ENCODE results near the gene CUX1.
"Not testable (repeated sequence)": the region's sequence is repeated elsewhere in the genome, so short reads cannot be mapped to it uniquely, and the experiment has no call there.

Gene CUX1

DNA sequence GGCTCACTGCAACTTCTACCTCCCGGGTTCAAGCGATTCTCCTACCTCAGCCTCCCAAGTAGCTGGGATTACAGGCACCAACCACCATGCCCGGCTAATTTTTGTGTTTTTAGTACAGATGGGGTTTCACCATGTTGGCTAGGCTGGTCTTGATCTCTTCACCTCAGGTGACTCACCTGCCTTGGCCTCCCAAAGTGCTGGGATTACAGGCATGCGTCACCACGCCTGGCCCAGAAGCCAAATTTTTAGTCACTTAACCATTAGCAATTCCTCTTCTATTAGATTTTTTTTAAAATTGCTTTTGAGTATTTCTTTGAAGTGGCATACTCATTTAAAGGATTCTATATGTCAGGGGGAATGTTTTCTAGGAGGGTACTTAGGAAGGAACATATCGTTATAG lies 112.5 kb downstream of the CUX1 start:
- DNase-seq (ENCODE audit: extremely low read depth in 1 of 2, low read depth in 1 of 2) = not testable (repeated sequence)

DNA sequence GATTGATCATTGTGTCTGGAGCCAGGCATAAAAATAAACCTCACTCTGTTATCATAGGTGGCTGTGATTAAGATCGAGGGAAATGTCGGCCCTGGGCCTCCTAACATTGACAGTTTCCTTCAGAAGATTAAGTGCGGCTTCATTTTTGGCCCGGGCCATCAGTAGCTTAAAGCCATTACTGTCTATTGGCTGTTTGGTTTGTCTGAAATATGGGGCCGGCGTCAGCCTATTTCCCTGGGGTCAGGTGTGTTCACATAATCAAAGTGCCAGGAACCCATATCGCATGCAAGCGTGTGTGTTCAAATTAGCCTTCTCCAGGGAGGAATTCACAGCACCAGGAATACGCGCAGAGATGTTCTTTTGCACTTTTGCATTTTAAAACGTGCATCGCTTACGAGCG lies 114.7 kb downstream of the CUX1 start:
- DNase-seq (ENCODE audit: extremely low read depth in 1 of 2, low read depth in 1 of 2) = no peak

DNA sequence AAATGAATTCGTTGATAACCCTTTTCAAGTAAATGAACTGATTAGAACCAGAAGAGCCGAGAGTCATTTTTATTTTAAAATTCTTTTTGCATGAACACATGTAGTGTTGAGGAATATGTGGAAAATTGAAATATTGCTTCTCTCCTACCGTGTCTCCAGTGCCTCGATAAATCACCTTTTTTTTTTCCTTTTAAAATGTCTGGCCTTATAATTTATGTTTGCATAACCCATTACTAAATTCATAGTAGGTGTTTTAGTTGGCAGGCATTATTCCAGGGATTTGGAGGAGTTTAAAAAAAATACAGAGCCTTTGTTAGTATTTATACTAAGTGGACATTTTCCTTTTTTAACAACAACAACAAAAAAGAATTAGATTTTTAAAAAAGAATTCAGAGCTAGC lies 115.6 kb downstream of the CUX1 start:
- no peak for DNase-seq (ENCODE audit: extremely low read depth in 1 of 2, low read depth in 1 of 2)

GRCh38 chr7:101933688-101934121 lies 116.3 kb downstream of the CUX1 start:
- DNase-seq (ENCODE audit: extremely low read depth in 1 of 2, low read depth in 1 of 2) = no peak

DNA sequence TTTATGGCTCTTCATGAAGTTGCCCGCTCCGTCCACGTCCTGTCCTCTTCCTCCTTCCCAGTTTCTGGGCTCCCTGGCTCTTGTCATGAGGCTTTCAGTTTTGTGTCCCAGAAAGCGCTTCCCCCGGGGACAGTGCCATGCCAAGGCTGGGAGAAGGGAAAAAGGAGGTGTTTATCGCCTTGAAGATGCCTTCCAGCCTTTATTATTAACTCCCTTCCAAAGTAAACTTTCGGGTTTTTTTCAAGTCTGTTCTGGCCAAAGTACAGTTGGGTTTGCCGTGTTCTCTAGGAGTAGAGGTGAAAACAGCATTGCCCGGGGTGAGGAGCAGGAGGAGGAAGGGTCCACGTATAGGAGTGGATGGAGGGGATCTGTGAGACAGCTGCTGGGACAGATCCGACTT lies 117.2 kb downstream of the CUX1 start:
- DNase-seq (ENCODE audit: extremely low read depth in 1 of 2, low read depth in 1 of 2) = no peak

GRCh38 chr7:101935521-101936141 lies 118.2 kb downstream of the CUX1 start:
- no peak for DNase-seq (ENCODE audit: extremely low read depth in 1 of 2, low read depth in 1 of 2)

DNA sequence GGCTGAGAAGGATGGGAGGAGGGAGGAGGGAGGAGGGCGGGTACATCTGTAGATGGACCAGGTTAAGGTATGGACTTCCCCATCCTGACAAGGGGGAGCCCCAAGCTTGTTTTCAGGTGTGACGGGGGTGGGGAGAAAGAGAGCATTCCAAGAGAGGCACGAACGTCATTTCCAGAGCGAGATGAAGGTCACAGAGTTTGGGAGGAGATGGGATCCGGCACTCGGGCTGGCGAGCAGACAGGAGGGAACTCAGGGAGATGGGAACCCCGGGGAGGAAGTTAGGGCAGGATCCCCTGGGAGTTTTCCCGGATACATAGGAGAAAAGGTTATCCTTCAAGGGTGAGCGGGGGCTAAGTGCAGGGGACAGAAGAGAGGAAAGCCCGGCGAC lies 118.8 kb downstream of the CUX1 start:
- DNase-seq (ENCODE audit: extremely low read depth in 1 of 2, low read depth in 1 of 2) = no peak

DNA sequence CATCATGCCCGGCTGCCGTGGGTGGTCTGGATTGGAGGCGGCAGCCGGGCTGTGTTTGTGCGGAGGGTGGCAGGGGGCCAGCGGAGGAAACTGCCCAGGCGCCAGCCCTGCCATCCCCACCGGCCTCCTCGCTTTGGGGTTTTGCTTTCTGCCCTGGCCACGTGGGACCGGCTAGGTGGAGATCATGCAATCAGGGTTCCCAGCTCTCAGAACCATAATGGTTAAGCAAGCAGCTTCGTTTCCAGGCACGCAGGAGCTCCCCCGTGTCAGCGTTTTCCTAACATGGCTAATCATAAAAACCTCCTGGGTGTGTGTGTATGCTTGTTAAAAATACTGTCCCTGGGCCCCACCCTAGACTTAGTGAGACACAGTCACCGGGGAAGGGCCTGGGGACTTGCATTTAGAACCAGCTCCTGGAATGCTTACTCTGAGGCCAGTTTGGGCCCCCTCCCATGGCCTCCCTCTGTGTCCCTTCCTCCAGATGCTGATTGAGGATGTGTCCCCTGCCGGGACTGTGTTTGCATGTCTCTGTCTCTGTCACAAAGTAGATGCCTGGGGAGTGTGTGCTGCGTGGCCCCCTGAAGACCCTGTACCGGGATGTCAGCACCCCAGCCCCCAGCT lies 119.3 kb downstream of the CUX1 start:
- no peak for DNase-seq (ENCODE audit: extremely low read depth in 1 of 2, low read depth in 1 of 2)

GRCh38 chr7:101937717-101938514 lies 120.5 kb downstream of the CUX1 start:
- DNase-seq (ENCODE audit: extremely low read depth in 1 of 2, low read depth in 1 of 2) = no peak

GRCh38 chr7:101939136-101939695 lies 121.8 kb downstream of the CUX1 start:
- DNase-seq (ENCODE audit: extremely low read depth in 1 of 2, low read depth in 1 of 2) = no peak

GRCh38 chr7:101940151-101940550 lies 122.7 kb downstream of the CUX1 start:
- no peak for DNase-seq (ENCODE audit: extremely low read depth in 1 of 2, low read depth in 1 of 2)

GRCh38 chr7:101940830-101941229 lies 123.4 kb downstream of the CUX1 start:
- no peak for DNase-seq (ENCODE audit: extremely low read depth in 1 of 2, low read depth in 1 of 2)

GRCh38 chr7:101941481-101942383 lies 124.3 kb downstream of the CUX1 start:
- no peak for DNase-seq (ENCODE audit: extremely low read depth in 1 of 2, low read depth in 1 of 2)

- DNase-seq (ENCODE audit: extremely low read depth in 1 of 2, low read depth in 1 of 2) = no peak
Measured at GRCh38 chr7:101942603-101943210, 125.3 kb downstream of the CUX1 start.

- DNase-seq (ENCODE audit: extremely low read depth in 1 of 2, low read depth in 1 of 2) = no peak
Measured at GRCh38 chr7:101943306-101943705, 125.9 kb downstream of the CUX1 start.

DNA sequence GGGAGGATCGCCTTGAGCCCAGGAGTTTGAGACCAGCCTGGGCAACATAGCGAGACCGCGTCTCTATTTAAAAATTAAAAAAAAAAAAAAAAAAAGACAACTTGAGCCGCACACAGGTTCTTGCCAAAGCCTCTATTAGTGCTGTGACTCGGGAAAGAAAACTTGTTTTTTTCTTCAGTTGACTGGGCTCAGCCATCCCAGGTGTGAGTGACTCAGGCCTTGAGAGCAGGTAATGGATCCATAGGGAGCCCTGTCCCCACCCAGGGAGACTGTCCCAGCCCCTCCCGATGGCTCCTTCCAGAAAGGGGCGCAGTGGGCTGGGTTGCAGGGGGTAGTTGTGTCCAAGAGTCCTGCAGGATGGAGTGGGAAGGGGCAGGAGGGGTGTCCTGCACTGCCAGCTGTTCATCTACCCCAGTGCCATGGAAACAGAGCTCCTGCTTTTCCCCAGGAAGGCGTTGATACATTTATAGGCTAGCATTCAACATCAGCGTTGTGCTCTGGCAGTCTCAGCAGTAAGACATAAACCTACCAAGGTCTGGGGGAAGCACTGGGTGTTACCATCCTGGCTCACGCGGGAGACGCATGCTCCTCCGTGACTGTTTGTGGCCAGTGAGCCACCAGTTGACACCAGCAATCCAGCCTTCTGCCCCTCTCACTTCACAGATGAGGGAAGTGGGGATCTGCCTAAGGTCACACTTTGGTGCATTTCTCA lies 126.6 kb downstream of the CUX1 start:
- DNase-seq (ENCODE audit: extremely low read depth in 1 of 2, low read depth in 1 of 2) = no peak

DNA sequence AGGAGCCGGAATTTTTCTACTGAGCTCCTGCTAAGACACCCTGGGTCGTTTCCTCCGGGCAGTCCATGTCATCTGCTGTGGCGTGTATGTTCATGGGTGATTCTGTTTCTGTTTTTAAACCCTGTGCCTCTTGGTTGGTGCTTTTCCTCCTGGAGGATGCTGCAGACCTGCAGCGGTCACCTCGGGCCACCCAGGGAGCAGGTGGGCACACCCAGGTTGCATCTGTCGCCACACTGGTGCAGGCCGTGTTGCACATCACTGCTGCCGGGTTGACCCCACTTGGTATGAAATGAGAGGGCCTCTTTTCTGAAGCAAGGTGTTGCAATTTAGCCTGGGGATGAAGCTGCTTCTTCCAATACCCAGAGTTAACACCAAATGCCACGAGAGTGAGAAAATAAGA lies 127.2 kb downstream of the CUX1 start:
- DNase-seq (ENCODE audit: extremely low read depth in 1 of 2, low read depth in 1 of 2) = no peak

DNA sequence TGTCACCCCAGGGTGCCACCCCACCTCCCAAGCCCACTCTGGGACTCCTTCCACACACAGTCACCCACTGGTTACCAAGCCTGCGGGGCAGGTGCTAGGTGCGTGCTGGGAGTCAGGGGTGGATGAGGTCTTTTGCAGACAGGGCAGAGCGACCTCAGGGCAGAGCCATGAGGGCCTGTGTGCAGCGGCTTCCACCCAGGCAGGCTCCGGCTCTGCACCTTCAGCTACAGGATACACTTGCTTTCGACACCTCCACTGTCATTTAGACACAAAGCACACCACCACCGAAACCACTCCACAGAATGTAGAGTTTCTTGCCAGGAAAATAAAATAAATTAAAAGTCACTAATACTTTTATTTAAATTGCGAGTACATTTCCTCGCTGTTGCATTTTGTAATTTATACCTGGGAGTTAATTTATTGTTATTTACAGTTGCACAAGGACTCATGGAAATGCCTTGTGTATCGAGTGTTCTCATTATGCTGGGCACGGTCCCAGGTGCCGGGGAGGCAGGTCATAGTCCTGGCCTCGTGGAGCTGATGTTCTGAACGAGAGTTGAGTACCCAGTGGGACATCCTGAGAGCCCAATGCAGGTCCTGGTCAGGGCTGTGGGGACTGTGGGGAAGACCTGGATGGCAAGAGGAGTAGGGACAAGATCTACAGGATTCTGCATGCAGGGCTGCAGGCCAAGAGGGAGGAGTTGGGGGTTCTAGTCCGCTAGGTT lies 127.8 kb downstream of the CUX1 start:
- no peak for DNase-seq (ENCODE audit: extremely low read depth in 1 of 2, low read depth in 1 of 2)

DNA sequence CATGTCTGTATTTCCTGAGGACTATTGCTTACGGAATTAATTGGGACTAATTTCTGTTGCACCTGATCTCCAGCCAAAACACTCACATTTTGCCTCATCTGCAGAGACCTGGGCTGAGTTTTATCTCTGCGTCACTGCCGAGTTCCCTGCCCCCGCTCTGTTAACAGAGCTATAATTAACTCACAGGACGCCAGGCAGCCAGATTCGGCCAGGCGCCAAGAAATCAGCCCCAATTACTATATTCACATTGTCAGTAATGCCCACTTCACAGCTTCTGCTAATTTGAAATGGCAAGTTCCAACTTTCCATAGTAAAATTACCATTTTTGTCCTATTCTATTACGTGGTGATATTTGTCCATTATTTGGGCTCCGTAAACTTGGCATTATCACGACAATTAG lies 130.5 kb downstream of the CUX1 start:
- no peak for DNase-seq (ENCODE audit: extremely low read depth in 1 of 2, low read depth in 1 of 2)

Data from stimulated activated CD8-positive, alpha-beta memory T cell treated with anti-CD3 and anti-CD28 coated beads, Interleukin-7, amount 100 ng/mL, for 48 hours (primary cell).